Heart right ventricle (tissue), 16 donors: ENCODE data around the gene DUSP12. TPM values are rescaled to one million over a fixed set of nuclear protein-coding genes. Genes with fewer than 3 reads are reported as not detected.

Experiments
- ATAC-seq, 8 donors: fragments of 200-7000 bp; cut with Tn5 transposase; one replicate each; pipeline ENCODE4 v1.9.1; 2020; ENCODE audit warnings: mild to moderate bottlenecking in 8 of 8, moderate library complexity in 8 of 8, moderate number of reproducible peaks in 1 of 8
- DNase-seq, 2 donors: peaks; one replicate each; pipeline ENCODE4 v3.0.0-alpha.2; 2020
- H3K27ac ChIP-seq, 10 donors: fragments of 200-600 bp; sonication (generic) in 2 of 10; one replicate each; pipeline versions ENCODE4 v1.5.0 to v1.8.0; 2020 to 2022; ENCODE audit warnings: mild to moderate bottlenecking in 3 of 10
- H3K27me3 ChIP-seq, 7 donors: fragments of 200-600 bp; one replicate each; pipeline ENCODE4 v1.8.0; 2021 to 2022; ENCODE audit warnings: mild to moderate bottlenecking in 2 of 7
- H3K36me3 ChIP-seq, 9 donors: fragments of 200-600 bp; sonication (generic) in 1 of 9; one replicate each; pipeline versions ENCODE4 v1.5.0 to v1.8.0; 2020 to 2022; ENCODE audit warnings: mild to moderate bottlenecking in 2 of 9
- H3K4me1 ChIP-seq, 9 donors: fragments of 200-600 bp; sonication (generic) in 1 of 9; one replicate each; pipeline versions ENCODE4 v1.5.0 to v1.8.0; 2020 to 2022; ENCODE audit warnings: mild to moderate bottlenecking in 4 of 9
- H3K4me3 ChIP-seq, 10 donors: fragments of 200-600 bp; sonication (generic) in 2 of 10; one replicate each; pipeline versions ENCODE4 v1.5.0 to v1.8.0; 2020 to 2022; ENCODE audit warnings: mild to moderate bottlenecking in 7 of 10, moderate library complexity in 2 of 10
- H3K9me3 ChIP-seq, 11 donors: fragments of 200-600 bp in 10 of 11; sonication (generic) in 2 of 11; one replicate each; pipeline versions ENCODE4 v1.5.0 to v1.8.0; 2013 to 2022; ENCODE audit warnings: mild to moderate bottlenecking in 2 of 11, control low read depth in 1 of 11, moderate library complexity in 1 of 11
- CTCF ChIP-seq, 9 donors: fragments of 200-600 bp; sonication (generic) in 2 of 9; IDR thresholded peaks; one replicate each; pipeline versions ENCODE4 v1.5.0 to v1.8.0; 2021 to 2022; ENCODE audit warnings: antibody characterized with exemption in 9 of 9, mild to moderate bottlenecking in 5 of 9, moderate library complexity in 1 of 9
- WGBS, 2 donors: extraction: QIAGEN DNeasy Blood & Tissue Kit; methylation state at CpG; one replicate each; pipeline ENCODE4 v1.1.7; 2013; ENCODE audit warnings: inconsistent platforms in 1 of 2; 5-methylcytosine and 5-hydroxymethylcytosine counted together
- intact Hi-C, 10 donors: fragments of 100-400 bp; cut with DNase I; formaldehyde crosslinking; loops; one replicate each; pipeline versions ENCODE4 v1.11.1 to v1.14.2; 2022
- polyA plus RNA-seq, 2 donors: library from polyadenylated mRNA; stranded (reverse); fragments of 200-250 nt; gene quantifications; one replicate each; pipeline ENCODE4 v1.2.3, GENCODE V29; 2013
- total RNA-seq, 10 donors: library from RNA; stranded (reverse); fragmentation: NEBNext Ultra II Directional in 3 of 10; extraction: Animal tissue kit (Norgen Biotek cat#: 25700) in 3 of 10; gene quantifications; one replicate each; pipeline versions ENCODE4 v1.2.1 to v1.2.4, GENCODE V29; 2021 to 2023
- donor health status: Arrhythmogenic right ventricular cardiomyopathy.
- donor health status: ischemic (EF 13 %, LVEDD 7.1; RV severe dilation, severe dysfunction).
- donor health status: healthy with polysubstance abuse.
- donor health status: DM: no; HTN: yes; CAD: no.
- donor health status: DM: no; HTN: no; CAD: no.
- donor health status: ischemic (EF 25% LVEDD 6.9; RV normal size, moderate dysfunction).
- donor health status: ischemic (EF 25% LVEDD 5.7; RV mildly dilated, moderate dysfunction).
- donor health status: healthy.
- donor health status: DM: yes; HTN: yes; CAD: no.
- donor health status: Ischemic cardiomyopathy.
- donor health status: ischemic (EF 35%, LVEDD 5.7; RV mildly dilated, moderate dysfunction).
- donor health status: nonischemic (EF 11% LVEDD 7.7; RV severe dilation, severe dysfunction).
- donor health status: DM: yes; HTN: yes; CAD: no.
- donor health status: PGD.
- donor health status: ischemic (EF 29% LVEDD 5.4; RV normal size, mild dysfunction).
- donor health status: nonischemic (EF 23%, LVEDD 6.1; RV moderate dilation, normal function).

Gene DUSP12
- total and polyA plus RNA-seq, 12 donors: 3.5 to 15.3 (median 7.5) TPM

GRCh38 chr1:161728376-161729226 lies 21.0 kb upstream of the DUSP12 start:
- DNase-seq: no peak
- no peak for ATAC-seq
- peaks cover 0 to 44% (median 18%) of the 10 kb centered on the region in 9 donors for H3K4me1 ChIP-seq
- intact Hi-C loops: no loop called here
- H3K36me3 ChIP-seq: no peaks in the 10 kb centered on the region
- no peak for TF ChIP-seq CTCF (IDR thresholded peaks at IDR 0.05)
- no peak overlapping the region for H3K27ac ChIP-seq
- H3K27me3 ChIP-seq: peaks cover 0 to 34% (median 0%) of the 10 kb centered on the region in 7 donors
- 68 to 88% methylated on average over 7 of the region's 7 CpGs for WGBS, 2 donors
- H3K9me3 ChIP-seq: no peaks in the 10 kb centered on the region
- H3K4me3 ChIP-seq: no peak overlapping the region

GRCh38 chr1:161730050-161730564 lies 19.5 kb upstream of the DUSP12 start:
- DNase-seq (no peak), ATAC-seq (no peak)
- WGBS, 2 donors: 70 to 85% methylated on average over 6 of the region's 6 CpGs
- Histone ChIP-seq H3K27ac (no peak overlapping the region), H3K27me3 (peaks cover 0 to 21% (median 0%) of the 10 kb centered on the region in 7 donors), H3K36me3 (no peaks in the 10 kb centered on the region), H3K4me3 (no peak overlapping the region), H3K9me3 (no peaks in the 10 kb centered on the region), H3K4me1 (peaks cover 0 to 51% (median 18%) of the 10 kb centered on the region in 9 donors)
- TF ChIP-seq CTCF (IDR thresholded peaks at IDR 0.05): no peak
- intact Hi-C loops: no loop called here

GRCh38 chr1:161731241-161731640 lies 18.3 kb upstream of the DUSP12 start:
- Histone ChIP-seq H3K9me3 (no peaks in the 10 kb centered on the region), H3K27me3 (peaks cover 0 to 13% (median 0%) of the 10 kb centered on the region in 7 donors), H3K36me3 (no peaks in the 10 kb centered on the region), H3K27ac (no peak overlapping the region), H3K4me3 (no peak overlapping the region), H3K4me1 (peaks cover 0 to 40% (median 8%) of the 10 kb centered on the region in 9 donors)
- no peak for ATAC-seq
- TF ChIP-seq CTCF (IDR thresholded peaks at IDR 0.05): no peak
- WGBS, 2 donors: 77 to 78% methylated on average over 6 of the region's 6 CpGs
- intact Hi-C loops: no loop called here
- DNase-seq: no peak

- Histone ChIP-seq H3K27ac (no peak overlapping the region), H3K4me3 (no peak overlapping the region), H3K27me3 (peaks cover 0 to 13% (median 0%) of the 10 kb centered on the region in 7 donors), H3K4me1 (peaks cover 0 to 39% (median 6%) of the 10 kb centered on the region in 9 donors), H3K36me3 (no peaks in the 10 kb centered on the region), H3K9me3 (no peaks in the 10 kb centered on the region)
- ATAC-seq (no peak), DNase-seq (no peak)
- no peak for TF ChIP-seq CTCF (IDR thresholded peaks at IDR 0.05)
- WGBS, 2 donors: 82 to 83% methylated on average over 5 of the region's 5 CpGs
- intact Hi-C loops: no loop called here
Measured at GRCh38 chr1:161731981-161732718, 17.4 kb upstream of the DUSP12 start.
